ENCODE results near the gene TCF4.

Gene TCF4

GRCh38 chr18:55346961-55347740 lies 240.8 kb downstream of the TCF4 start:
- Histone ChIP-seq H3K4me1 (ENCODE audit: control insufficient read depth, low read depth, low read length) (peaks cover 59% of the 10 kb centered on the region), H3K9me3 (ENCODE audit: control insufficient read depth, low read depth, low read length) (no peaks in the 10 kb centered on the region), H3K9ac (ENCODE audit: low read length) (no peak overlapping the region), H3K27ac (ENCODE audit: low read length) (peak overlapping the region; percentile 2), H3K4me3 (ENCODE audit: low read length) (no peak overlapping the region), H3K36me3 (ENCODE audit: control insufficient read depth, low read depth, low read length) (no peaks in the 10 kb centered on the region), H3K27me3 (ENCODE audit: control insufficient read depth, insufficient read depth, low read length) (no peaks in the 10 kb centered on the region)

GRCh38 chr18:55346387-55346786 lies 241.6 kb downstream of the TCF4 start:
- Histone ChIP-seq H3K27ac (ENCODE audit: low read length) (no peak overlapping the region), H3K4me1 (ENCODE audit: control insufficient read depth, low read depth, low read length) (peaks cover 54% of the 10 kb centered on the region), H3K9me3 (ENCODE audit: control insufficient read depth, low read depth, low read length) (no peaks in the 10 kb centered on the region), H3K36me3 (ENCODE audit: control insufficient read depth, low read depth, low read length) (no peaks in the 10 kb centered on the region), H3K4me3 (ENCODE audit: low read length) (no peak overlapping the region), H3K27me3 (ENCODE audit: control insufficient read depth, insufficient read depth, low read length) (no peaks in the 10 kb centered on the region), H3K9ac (ENCODE audit: low read length) (no peak overlapping the region)

GRCh38 chr18:55345103-55345950 lies 242.7 kb downstream of the TCF4 start:
- Histone ChIP-seq H3K27me3 (ENCODE audit: control insufficient read depth, insufficient read depth, low read length) (no peaks in the 10 kb centered on the region), H3K9me3 (ENCODE audit: control insufficient read depth, low read depth, low read length) (no peaks in the 10 kb centered on the region), H3K27ac (ENCODE audit: low read length) (no peak overlapping the region), H3K36me3 (ENCODE audit: control insufficient read depth, low read depth, low read length) (no peaks in the 10 kb centered on the region), H3K9ac (ENCODE audit: low read length) (no peak overlapping the region), H3K4me3 (ENCODE audit: low read length) (no peak overlapping the region), H3K4me1 (ENCODE audit: control insufficient read depth, low read depth, low read length) (peaks cover 45% of the 10 kb centered on the region)

- no peaks in the 10 kb centered on the region for H3K9me3 ChIP-seq (ENCODE audit: control insufficient read depth, low read depth, low read length)
- H3K9ac ChIP-seq (ENCODE audit: low read length), result no peak overlapping the region
- no peaks in the 10 kb centered on the region for H3K36me3 ChIP-seq (ENCODE audit: control insufficient read depth, low read depth, low read length)
- no peak overlapping the region for H3K4me3 ChIP-seq (ENCODE audit: low read length)
- no peaks in the 10 kb centered on the region for H3K27me3 ChIP-seq (ENCODE audit: control insufficient read depth, insufficient read depth, low read length)
- peaks cover 46% of the 10 kb centered on the region for H3K4me1 ChIP-seq (ENCODE audit: control insufficient read depth, low read depth, low read length)
- no peak overlapping the region for H3K27ac ChIP-seq (ENCODE audit: low read length)
Measured at GRCh38 chr18:55343396-55344073, 244.5 kb downstream of the TCF4 start.

- Histone ChIP-seq H3K4me1 (ENCODE audit: control insufficient read depth, low read depth, low read length) (peaks cover 42% of the 10 kb centered on the region), H3K27ac (ENCODE audit: low read length) (no peak overlapping the region)
Measured at GRCh38 chr18:55340998-55341397, 247.0 kb downstream of the TCF4 start.

GRCh38 chr18:55339990-55340389 lies 248.0 kb downstream of the TCF4 start:
- Histone ChIP-seq H3K4me1 (ENCODE audit: control insufficient read depth, low read depth, low read length) (peaks cover 35% of the 10 kb centered on the region), H3K27ac (ENCODE audit: low read length) (no peak overlapping the region), H3K4me3 (ENCODE audit: low read length) (no peak overlapping the region), H3K36me3 (ENCODE audit: control insufficient read depth, low read depth, low read length) (no peaks in the 10 kb centered on the region), H3K27me3 (ENCODE audit: control insufficient read depth, insufficient read depth, low read length) (no peaks in the 10 kb centered on the region), H3K9me3 (ENCODE audit: control insufficient read depth, low read depth, low read length) (no peaks in the 10 kb centered on the region), H3K9ac (ENCODE audit: low read length) (no peak overlapping the region)

More at GRCh38 chr18:55340998-55341397, 247.0 kb downstream of the TCF4 start:
- Histone ChIP-seq H3K27me3 (ENCODE audit: control insufficient read depth, insufficient read depth, low read length) (no peaks in the 10 kb centered on the region), H3K4me3 (ENCODE audit: low read length) (no peak overlapping the region), H3K36me3 (ENCODE audit: control insufficient read depth, low read depth, low read length) (no peaks in the 10 kb centered on the region), H3K9ac (ENCODE audit: low read length) (no peak overlapping the region), H3K9me3 (ENCODE audit: control insufficient read depth, low read depth, low read length) (no peaks in the 10 kb centered on the region)

- Histone ChIP-seq H3K9ac (ENCODE audit: low read length) (no peak overlapping the region), H3K36me3 (ENCODE audit: control insufficient read depth, low read depth, low read length) (no peaks in the 10 kb centered on the region), H3K27ac (ENCODE audit: low read length) (no peak overlapping the region), H3K4me3 (ENCODE audit: low read length) (no peak overlapping the region), H3K4me1 (ENCODE audit: control insufficient read depth, low read depth, low read length) (peaks cover 35% of the 10 kb centered on the region), H3K27me3 (ENCODE audit: control insufficient read depth, insufficient read depth, low read length) (no peaks in the 10 kb centered on the region), H3K9me3 (ENCODE audit: control insufficient read depth, low read depth, low read length) (no peaks in the 10 kb centered on the region)
Measured at GRCh38 chr18:55338978-55339650, 248.9 kb downstream of the TCF4 start.

GRCh38 chr18:55337908-55338521 lies 250.0 kb downstream of the TCF4 start:
- no peak overlapping the region for H3K9ac ChIP-seq (ENCODE audit: low read length)
- peaks cover 35% of the 10 kb centered on the region for H3K4me1 ChIP-seq (ENCODE audit: control insufficient read depth, low read depth, low read length)
- H3K36me3 ChIP-seq (ENCODE audit: control insufficient read depth, low read depth, low read length), result no peaks in the 10 kb centered on the region
- no peak overlapping the region for H3K4me3 ChIP-seq (ENCODE audit: low read length)
- no peaks in the 10 kb centered on the region for H3K27me3 ChIP-seq (ENCODE audit: control insufficient read depth, insufficient read depth, low read length)
- no peak overlapping the region for H3K27ac ChIP-seq (ENCODE audit: low read length)
- H3K9me3 ChIP-seq (ENCODE audit: control insufficient read depth, low read depth, low read length), result no peaks in the 10 kb centered on the region

- H3K4me1 ChIP-seq (ENCODE audit: control insufficient read depth, low read depth, low read length), result peaks cover 35% of the 10 kb centered on the region
- no peaks in the 10 kb centered on the region for H3K36me3 ChIP-seq (ENCODE audit: control insufficient read depth, low read depth, low read length)
- H3K27ac ChIP-seq (ENCODE audit: low read length), result no peak overlapping the region
- no peaks in the 10 kb centered on the region for H3K27me3 ChIP-seq (ENCODE audit: control insufficient read depth, insufficient read depth, low read length)
- H3K9ac ChIP-seq (ENCODE audit: low read length), result no peak overlapping the region
- H3K9me3 ChIP-seq (ENCODE audit: control insufficient read depth, low read depth, low read length), result no peaks in the 10 kb centered on the region
- no peak overlapping the region for H3K4me3 ChIP-seq (ENCODE audit: low read length)
Measured at GRCh38 chr18:55337138-55337537, 250.9 kb downstream of the TCF4 start.

GRCh38 chr18:55336438-55337100 lies 251.4 kb downstream of the TCF4 start:
- Histone ChIP-seq H3K27me3 (ENCODE audit: control insufficient read depth, insufficient read depth, low read length) (no peaks in the 10 kb centered on the region), H3K36me3 (ENCODE audit: control insufficient read depth, low read depth, low read length) (no peaks in the 10 kb centered on the region), H3K9ac (ENCODE audit: low read length) (no peak overlapping the region), H3K9me3 (ENCODE audit: control insufficient read depth, low read depth, low read length) (no peaks in the 10 kb centered on the region), H3K4me3 (ENCODE audit: low read length) (no peak overlapping the region), H3K27ac (ENCODE audit: low read length) (no peak overlapping the region), H3K4me1 (ENCODE audit: control insufficient read depth, low read depth, low read length) (peaks cover 35% of the 10 kb centered on the region)

Data from iPS-18a (cell line).